ENCODE measurements around the gene LHPP. TPM values are rescaled to one million over a fixed set of nuclear protein-coding genes. Genes with fewer than 3 reads are reported as not detected.

The LHPP gene
- total RNA-seq, 1 donor from 2014 or later = 18.8 TPM

- DNase-seq (ENCODE audit: extremely low spot score, unreplicated experiment) = no peak
- no peaks in the 10 kb centered on the region for H3K9me3 Mint-ChIP-seq (ENCODE audit: unreplicated experiment)
Measured at GRCh38 chr10:124625831-124626238, 164.2 kb downstream of the LHPP start.

GRCh38 chr10:124626759-124627380 lies 165.2 kb downstream of the LHPP start:
- Mint-ChIP-seq H3K9me3 (ENCODE audit: unreplicated experiment) (no peaks in the 10 kb centered on the region), H3K36me3 (ENCODE audit: unreplicated experiment) (peaks cover 2% of the 10 kb centered on the region), H3K27me3 (ENCODE audit: unreplicated experiment) (no peaks in the 10 kb centered on the region), H3K4me3 (ENCODE audit: unreplicated experiment) (no peak overlapping the region), H3K27ac (ENCODE audit: unreplicated experiment) (no peak overlapping the region), H3K4me1 (ENCODE audit: unreplicated experiment) (peaks cover 24% of the 10 kb centered on the region)
- TF ChIP-seq CTCF (IDR thresholded peaks at IDR 0.05) = no peak
- no peak for DNase-seq (ENCODE audit: extremely low spot score, unreplicated experiment)

More at GRCh38 chr10:124625831-124626238, 164.2 kb downstream of the LHPP start:
- no peak overlapping the region for H3K27ac Mint-ChIP-seq (ENCODE audit: unreplicated experiment)
- TF ChIP-seq CTCF (IDR thresholded peaks at IDR 0.05) = no peak
- H3K4me1 Mint-ChIP-seq (ENCODE audit: unreplicated experiment) = peaks cover 24% of the 10 kb centered on the region
- H3K27me3 Mint-ChIP-seq (ENCODE audit: unreplicated experiment) = no peaks in the 10 kb centered on the region
- H3K36me3 Mint-ChIP-seq (ENCODE audit: unreplicated experiment) = peaks cover 4% of the 10 kb centered on the region
- no peak overlapping the region for H3K4me3 Mint-ChIP-seq (ENCODE audit: unreplicated experiment)

- H3K9me3 Mint-ChIP-seq (ENCODE audit: unreplicated experiment) = no peaks in the 10 kb centered on the region
- peaks cover 24% of the 10 kb centered on the region for H3K4me1 Mint-ChIP-seq (ENCODE audit: unreplicated experiment)
- no peak overlapping the region for H3K4me3 Mint-ChIP-seq (ENCODE audit: unreplicated experiment)
- no peak for DNase-seq (ENCODE audit: extremely low spot score, unreplicated experiment)
- no peaks in the 10 kb centered on the region for H3K27me3 Mint-ChIP-seq (ENCODE audit: unreplicated experiment)
- H3K27ac Mint-ChIP-seq (ENCODE audit: unreplicated experiment) = peak overlapping the region; percentile 54
- no peak for TF ChIP-seq CTCF (IDR thresholded peaks at IDR 0.05)
- H3K36me3 Mint-ChIP-seq (ENCODE audit: unreplicated experiment) = peaks cover 2% of the 10 kb centered on the region
Measured at GRCh38 chr10:124627866-124628675, 166.4 kb downstream of the LHPP start.

GRCh38 chr10:124628676-124629021 lies 167.0 kb downstream of the LHPP start:
- Mint-ChIP-seq H3K4me3 (ENCODE audit: unreplicated experiment) (no peak overlapping the region), H3K4me1 (ENCODE audit: unreplicated experiment) (peaks cover 24% of the 10 kb centered on the region), H3K27ac (ENCODE audit: unreplicated experiment) (no peak overlapping the region), H3K27me3 (ENCODE audit: unreplicated experiment) (no peaks in the 10 kb centered on the region), H3K36me3 (ENCODE audit: unreplicated experiment) (peaks cover 2% of the 10 kb centered on the region), H3K9me3 (ENCODE audit: unreplicated experiment) (no peaks in the 10 kb centered on the region)
- no peak for DNase-seq (ENCODE audit: extremely low spot score, unreplicated experiment)
- no peak for TF ChIP-seq CTCF (IDR thresholded peaks at IDR 0.05)

- Mint-ChIP-seq H3K36me3 (ENCODE audit: unreplicated experiment) (peaks cover 2% of the 10 kb centered on the region), H3K9me3 (ENCODE audit: unreplicated experiment) (no peaks in the 10 kb centered on the region), H3K27ac (ENCODE audit: unreplicated experiment) (no peak overlapping the region)
Measured at GRCh38 chr10:124629415-124629814, 167.8 kb downstream of the LHPP start.

More at GRCh38 chr10:124629415-124629814, 167.8 kb downstream of the LHPP start:
- Mint-ChIP-seq H3K4me1 (ENCODE audit: unreplicated experiment) (peaks cover 24% of the 10 kb centered on the region), H3K27me3 (ENCODE audit: unreplicated experiment) (no peaks in the 10 kb centered on the region), H3K4me3 (ENCODE audit: unreplicated experiment) (no peak overlapping the region)
- TF ChIP-seq CTCF (IDR thresholded peaks at IDR 0.05) = no peak
- DNase-seq (ENCODE audit: extremely low spot score, unreplicated experiment) = no peak

All from osteocyte (in vitro differentiated cells).